Right forelimb (tissue), 1 donor: Measurements from ENCODE around the gene UCK1.
A peak's percentile ranks its signal among the peaks of the same experiment; 100 is the strongest.

Experiments
- DNase-seq: peaks from one replicate; pipeline ENCODE4 v3.0.0-alpha.2; 2018

UCK1 gene

DNA sequence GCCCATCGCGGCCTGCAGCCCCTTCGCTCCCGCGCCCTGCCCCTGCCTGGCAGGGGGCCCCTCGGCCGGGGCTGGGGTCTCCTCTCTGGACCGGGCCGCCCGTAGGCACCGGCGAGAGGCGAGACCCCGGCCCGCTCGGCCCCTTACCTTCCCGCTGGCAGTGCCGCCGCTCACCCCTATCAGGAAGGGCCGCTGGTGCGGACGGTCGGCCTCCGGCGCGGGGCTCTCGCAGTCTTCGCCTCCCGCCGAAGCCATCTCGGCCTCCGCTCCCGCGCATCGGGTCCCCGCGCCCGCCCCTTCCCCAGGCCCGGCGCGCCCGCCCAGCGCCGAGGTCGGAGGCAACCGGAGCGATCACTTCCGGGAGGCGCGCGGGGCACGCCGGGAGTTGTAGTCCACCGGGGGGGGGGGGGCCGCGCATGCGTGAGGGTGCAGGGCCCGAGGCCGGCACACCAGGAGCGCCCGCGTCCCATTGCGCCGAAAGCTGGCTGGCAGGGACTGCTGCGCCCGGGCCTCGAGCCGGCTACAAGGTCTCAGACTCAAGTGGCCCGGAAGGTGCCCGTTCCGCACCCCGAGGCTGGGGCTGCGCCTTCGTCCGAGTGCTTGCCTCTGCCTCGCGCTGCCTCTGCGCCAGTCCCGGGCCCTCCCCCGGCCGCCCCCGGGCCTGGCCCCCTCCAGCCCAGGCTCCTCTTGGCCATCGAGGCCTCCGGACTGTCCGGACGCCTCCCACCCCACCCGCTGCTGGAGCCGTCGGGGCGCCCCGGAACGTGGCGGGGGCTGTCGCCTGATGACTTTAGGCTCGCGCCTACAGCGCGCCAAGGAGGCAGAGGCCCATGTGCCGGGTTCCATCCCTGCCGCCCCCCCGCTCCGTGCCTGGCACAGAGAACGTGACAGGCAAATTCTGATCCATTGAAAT lies at the start of gene UCK1:
Gene UCK1, minus strand, starts transcription at position 344 of the 913 bp plus-strand sequence. Its CDS starts 89 bp downstream, at position 255.
- peak; percentile 95 for DNase-seq

GRCh38 chr9:131580358-131580757 lies 49.3 kb upstream of the UCK1 start:
- DNase-seq: no peak

DNA sequence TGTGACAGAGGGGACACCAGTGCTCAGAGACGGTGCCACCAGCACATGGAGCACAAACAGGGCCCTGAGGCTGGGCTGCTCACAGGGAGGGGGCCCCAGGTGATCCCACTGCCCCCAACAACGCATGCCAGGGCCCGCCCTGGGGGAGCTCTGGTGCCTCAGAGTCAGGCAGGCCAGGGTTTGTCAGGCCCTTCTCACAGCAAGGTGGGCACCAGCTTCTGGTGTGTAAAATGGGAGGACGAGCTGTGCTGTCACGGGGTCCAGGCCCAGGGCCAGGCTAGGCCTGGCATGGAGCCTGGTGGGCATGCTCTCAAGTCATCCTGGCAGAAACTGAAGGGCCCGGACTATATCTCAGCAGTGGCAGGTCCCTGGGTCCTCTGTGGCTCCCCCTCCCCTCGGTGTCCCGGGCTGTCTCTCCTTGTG lies 48.7 kb upstream of the UCK1 start:
- no peak for DNase-seq

GRCh38 chr9:131578731-131579504 lies 47.9 kb upstream of the UCK1 start:
- DNase-seq: no peak

DNA sequence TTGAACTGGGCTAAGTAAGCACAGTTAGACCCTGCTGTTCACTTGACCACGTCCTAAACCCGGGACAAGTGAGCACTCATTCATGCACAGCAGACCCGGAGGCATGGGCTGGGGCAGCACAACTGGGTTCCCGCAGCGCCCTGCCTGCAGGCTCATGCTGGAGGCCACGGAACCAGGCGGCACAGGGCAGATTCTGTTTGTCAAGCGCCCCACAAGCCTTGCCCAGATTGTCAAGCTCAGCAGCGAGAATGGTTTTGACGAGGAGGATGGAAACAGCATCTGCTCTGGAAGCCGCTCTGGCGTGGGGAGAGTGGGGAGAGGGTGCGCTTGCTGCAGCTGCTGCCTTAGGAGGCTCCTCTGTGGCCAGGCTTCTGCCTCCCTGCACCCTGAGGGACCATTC lies 47.0 kb upstream of the UCK1 start:
- no peak for DNase-seq

GRCh38 chr9:131577005-131578000 lies 46.2 kb upstream of the UCK1 start:
- peak; percentile 31 for DNase-seq

DNA sequence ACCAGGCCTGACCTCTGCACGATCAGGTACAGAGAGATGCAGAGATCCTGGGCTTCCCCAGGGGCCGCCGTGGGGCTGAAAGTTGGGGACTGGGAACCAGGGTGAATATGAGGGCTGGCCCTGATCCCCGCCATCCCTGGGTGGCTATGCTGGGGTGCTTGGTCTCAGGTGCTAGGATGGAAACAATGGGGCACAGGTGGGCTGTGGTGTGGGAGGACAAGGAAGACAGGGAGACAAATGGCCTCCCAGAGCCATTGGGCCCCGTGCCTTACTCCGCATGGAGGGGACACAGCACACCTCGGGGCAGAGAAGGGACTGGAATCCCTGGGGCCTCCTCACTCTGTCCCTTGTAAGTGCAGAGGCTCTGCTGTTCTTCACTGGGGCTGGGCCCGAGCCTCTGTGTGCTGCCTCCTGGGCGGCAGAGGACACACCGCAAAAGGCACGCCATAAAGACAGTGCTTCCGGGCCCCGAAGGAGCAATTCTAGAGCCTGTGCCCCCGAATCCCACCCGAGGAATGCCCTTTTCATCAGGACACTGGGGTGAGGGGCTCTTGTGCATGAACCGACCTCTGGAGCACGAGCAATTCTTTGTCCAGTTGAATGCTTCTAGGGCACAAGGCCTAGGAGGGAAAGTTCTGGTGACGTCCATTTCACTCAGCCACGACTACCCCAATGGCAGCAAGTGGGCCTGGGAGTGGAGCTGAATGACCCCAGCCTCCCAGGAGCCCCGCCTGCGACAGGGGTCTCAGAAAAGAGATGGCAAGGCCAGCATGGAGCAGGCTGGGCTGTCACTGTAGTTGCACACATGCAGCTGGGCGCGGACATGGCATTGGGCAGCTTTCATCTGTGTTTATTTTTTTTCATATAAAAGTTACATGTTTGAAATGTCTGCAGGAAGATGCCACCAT lies 45.1 kb upstream of the UCK1 start:
- DNase-seq: peak; percentile 15

- no peak for DNase-seq
Measured at GRCh38 chr9:131574730-131575640, 43.9 kb upstream of the UCK1 start.

GRCh38 chr9:131567910-131568309 lies 36.8 kb upstream of the UCK1 start:
- DNase-seq: no peak

GRCh38 chr9:131566158-131566557 lies 35.1 kb upstream of the UCK1 start:
- no peak for DNase-seq

DNA sequence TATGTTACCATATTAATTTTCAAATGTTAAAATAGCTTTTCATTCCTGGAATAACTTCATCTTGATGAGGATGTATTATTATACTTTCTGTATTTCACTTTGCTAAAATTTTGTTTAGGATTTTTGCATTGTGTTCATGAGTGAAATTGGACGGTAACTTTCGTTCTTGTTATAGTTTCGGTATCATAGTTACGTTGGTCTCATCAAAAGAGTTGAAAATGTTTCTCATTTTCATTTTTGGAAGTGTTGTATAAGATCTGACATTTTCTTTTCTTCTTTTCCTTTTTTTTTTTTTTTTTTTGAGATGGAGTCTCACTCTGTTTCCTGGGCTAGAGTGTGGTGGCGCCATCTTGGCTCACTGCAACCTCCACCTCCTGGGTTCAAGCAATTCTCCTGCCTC lies 34.3 kb upstream of the UCK1 start:
- DNase-seq: no peak

DNA sequence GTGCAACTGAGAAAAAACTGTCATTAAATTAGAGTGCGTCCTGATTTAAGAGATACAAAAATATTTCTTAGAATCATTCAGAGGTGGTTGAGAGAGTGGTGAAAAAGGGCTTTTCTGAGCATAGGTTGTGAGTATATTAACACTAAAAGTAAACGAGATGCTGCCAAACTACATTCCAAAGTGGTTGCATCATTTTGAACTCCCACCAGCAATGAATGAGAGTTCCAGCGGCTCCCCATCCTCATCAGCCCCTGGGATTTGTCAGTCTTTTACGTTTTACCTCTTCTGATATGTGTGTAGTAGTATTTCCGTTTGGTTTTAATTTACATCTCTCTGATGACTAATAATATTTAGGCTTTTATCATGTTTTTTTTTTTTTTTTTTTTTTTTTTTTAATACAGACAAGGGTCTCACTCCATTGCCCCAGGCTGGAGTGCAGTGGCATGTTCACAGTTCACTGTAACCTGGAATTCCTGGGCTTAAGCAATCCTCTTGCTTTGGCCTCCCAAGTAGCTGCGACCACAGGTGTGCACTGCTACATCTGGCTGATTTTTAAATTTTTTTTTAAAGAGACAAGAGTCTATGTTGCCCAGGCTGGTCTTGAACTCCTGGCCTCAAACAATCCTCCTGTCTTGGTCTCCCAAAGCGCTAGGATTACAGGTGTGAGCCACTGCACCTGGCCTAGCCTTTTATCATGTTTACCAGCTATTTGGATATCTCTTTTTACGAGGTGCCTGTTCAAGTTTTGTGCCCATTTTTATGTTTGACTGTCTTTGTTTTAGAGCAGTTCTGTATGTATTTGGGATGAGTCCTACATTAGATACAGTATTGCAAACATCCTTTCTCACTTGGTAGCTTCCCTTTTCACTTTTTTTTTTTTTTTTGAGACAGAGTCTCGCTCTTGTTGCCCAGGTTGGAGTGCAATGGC lies 31.2 kb upstream of the UCK1 start:
- no peak for DNase-seq

DNA sequence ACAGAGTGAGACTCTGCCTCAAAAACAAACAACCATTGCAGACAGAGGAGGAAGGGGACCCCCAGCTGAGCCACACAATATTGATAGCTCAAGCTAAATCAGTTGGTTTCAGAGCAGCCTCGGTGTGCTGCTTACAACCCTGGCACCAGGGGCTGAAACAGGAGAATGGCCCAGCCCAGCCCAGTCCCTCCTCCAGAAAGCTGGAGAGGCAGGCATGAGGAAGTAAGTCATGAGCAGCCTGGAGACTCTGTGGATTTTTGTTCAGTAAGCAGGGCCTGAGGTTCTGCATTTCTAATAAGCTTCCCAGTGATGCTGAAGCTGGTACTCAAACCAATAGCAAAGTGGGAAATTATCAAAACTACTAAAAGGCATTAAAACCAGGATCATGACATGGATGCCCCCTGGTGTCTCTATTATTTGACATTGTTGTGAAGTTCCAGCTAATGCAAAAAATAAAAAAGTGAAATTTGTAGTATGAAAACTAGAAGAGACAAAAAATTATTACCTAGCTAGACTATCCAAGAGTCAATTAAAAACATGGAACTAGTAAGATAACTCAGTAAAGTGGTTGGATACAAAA lies 28.4 kb upstream of the UCK1 start:
- DNase-seq: no peak

- DNase-seq: no peak
Measured at GRCh38 chr9:131557855-131558548, 26.9 kb upstream of the UCK1 start.

DNA sequence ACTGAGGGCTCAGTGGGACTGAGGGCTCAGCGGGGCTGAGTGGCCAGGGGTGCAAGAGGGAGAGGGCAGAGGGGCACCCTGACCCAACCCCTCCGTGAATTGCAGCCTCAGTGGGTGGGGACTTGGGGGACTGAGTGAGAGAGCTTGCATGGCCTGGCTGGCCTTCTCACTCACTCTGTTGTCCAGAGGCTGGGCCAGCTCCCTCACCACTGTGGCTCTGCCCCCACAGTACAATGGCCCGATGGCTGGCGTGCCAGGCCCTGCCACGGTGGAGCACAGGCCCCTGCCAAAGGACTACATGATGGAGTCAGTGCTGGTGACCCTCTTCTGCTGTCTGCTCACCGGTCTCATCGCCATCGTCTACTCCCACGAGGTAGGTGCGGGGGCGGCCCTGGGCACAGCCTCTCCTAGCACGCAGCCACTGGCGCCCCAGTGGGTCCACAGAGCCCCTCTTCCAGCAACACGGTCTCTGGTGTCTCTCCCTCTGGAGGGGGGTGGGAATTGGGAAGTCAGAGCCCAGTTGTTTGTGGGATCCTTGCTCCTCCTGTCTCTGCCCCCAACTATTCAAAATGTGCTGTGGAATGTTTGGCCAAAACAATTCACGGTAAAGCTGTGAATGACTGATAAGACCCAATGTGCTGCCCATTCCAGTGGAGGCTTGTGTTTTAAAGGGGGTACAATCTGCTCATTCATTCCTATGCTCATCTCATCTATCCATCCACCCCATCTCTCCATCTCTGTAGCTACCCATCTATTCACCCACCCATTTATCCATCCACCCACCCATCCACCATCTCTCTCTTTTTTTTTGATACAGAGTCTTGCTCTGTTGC lies 25.0 kb upstream of the UCK1 start:
- DNase-seq: no peak

DNA sequence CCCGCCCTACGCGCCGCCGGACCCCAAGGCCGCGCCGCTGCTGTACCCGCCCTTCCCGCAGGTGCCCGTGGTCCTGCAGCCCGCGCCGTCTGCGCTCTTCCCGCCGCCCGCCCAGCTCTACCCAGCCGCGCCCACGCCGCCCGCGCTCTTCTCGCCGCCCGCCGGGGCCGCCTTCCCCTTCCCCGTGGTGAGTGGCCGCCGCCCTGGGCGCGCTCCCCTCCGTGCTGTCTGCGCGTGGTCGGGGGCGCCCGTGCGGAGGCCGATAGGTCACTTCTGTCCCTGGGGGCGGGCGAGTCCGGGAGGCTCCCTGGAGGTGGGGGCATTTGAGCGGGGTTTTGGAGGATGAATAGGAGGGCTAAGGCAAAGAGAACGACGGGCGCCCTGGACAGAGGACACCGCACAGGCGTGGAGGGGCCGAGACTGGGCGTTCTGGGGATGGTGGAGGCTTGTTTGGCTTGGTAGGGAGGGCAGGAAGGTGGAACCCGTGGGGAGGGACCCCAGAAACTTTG lies 23.8 kb upstream of the UCK1 start:
- DNase-seq: no peak
